Measurements from ENCODE around the gene AGO1. TPM values are rescaled to one million over a fixed set of nuclear protein-coding genes. Genes with fewer than 3 reads are reported as not detected.

Gene AGO1
- total and polyA plus RNA-seq, 2 experiments from 2014 or later, result 9.6 to 18.9 TPM

DNA sequence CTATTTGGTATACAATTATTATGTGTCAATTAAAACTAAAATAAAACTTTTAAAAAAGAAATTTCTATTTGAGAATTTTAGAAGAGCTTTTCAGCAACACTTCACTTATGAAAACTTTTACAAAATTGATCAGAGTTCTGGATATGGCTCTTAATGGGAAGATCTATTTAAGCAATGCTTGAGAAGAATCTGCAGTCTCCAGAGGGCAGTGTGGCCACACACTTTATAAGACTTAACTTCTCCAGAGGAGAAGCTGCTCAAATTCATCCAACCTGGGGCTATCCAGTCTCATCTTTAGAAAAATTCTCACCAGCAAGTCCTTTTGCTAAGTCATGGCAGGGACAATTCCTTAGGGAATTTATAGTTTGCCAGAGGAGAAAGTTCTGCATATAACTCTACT, 25.2 kb upstream of the AGO1 start:
- Histone ChIP-seq H3K4me1 (ENCODE audit: low read depth) (no peaks in the 10 kb centered on the region), H3K27me3 (no peaks in the 10 kb centered on the region), H3K36me3 (peaks cover 11% of the 10 kb centered on the region), H3K9me3 (ENCODE audit: low read depth) (no peaks in the 10 kb centered on the region), H3K27ac (no peak overlapping the region), H3K4me3 (no peak overlapping the region)
- peak; percentile 9 to 60 for DNase-seq (ENCODE audit: low read depth in 1 of 2, low spot score in 1 of 2)
- TF ChIP-seq, protein P1, sequence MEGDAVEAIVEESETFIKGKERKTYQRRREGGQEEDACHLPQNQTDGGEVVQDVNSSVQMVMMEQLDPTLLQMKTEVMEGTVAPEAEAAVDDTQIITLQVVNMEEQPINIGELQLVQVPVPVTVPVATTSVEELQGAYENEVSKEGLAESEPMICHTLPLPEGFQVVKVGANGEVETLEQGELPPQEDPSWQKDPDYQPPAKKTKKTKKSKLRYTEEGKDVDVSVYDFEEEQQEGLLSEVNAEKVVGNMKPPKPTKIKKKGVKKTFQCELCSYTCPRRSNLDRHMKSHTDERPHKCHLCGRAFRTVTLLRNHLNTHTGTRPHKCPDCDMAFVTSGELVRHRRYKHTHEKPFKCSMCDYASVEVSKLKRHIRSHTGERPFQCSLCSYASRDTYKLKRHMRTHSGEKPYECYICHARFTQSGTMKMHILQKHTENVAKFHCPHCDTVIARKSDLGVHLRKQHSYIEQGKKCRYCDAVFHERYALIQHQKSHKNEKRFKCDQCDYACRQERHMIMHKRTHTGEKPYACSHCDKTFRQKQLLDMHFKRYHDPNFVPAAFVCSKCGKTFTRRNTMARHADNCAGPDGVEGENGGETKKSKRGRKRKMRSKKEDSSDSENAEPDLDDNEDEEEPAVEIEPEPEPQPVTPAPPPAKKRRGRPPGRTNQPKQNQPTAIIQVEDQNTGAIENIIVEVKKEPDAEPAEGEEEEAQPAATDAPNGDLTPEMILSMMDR (IDR thresholded peaks at IDR 0.05; ENCODE audit: low read depth, low read length), result peak; percentile 31

DNA sequence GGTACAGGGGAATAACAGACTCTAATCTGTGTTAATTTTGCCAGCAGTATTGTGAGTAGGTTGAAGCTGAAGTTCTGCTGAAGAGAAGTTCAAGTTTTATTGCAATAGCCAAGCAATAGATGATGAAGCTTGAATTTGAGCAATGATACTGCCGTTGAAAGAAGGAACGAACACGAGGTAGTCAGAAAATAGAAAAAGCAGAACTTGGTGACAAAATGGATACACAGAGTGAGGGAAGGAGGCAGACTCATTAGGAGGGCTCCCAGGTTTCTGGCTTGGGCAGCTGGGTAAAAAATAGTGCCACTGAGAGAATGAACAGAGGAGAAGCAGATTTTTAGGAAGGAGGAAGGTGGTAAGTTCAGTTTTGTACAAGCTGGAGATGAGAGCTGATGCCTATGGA, 22.3 kb upstream of the AGO1 start:
- TF ChIP-seq, protein P1 (IDR thresholded peaks at IDR 0.05; ENCODE audit: low read depth, low read length), result no peak
- DNase-seq (ENCODE audit: low read depth in 1 of 2, low spot score in 1 of 2), result no peak

GRCh38 chr1:35863136-35863535, 19.9 kb upstream of the AGO1 start:
- TF ChIP-seq, protein P1 (IDR thresholded peaks at IDR 0.05; ENCODE audit: low read depth, low read length), result no peak
- H3K27ac ChIP-seq, result no peak overlapping the region
- no peak for DNase-seq (ENCODE audit: low read depth in 1 of 2, low spot score in 1 of 2)
- H3K9me3 ChIP-seq (ENCODE audit: low read depth), result no peaks in the 10 kb centered on the region
- H3K4me3 ChIP-seq, result no peak overlapping the region
- no peaks in the 10 kb centered on the region for H3K36me3 ChIP-seq
- H3K27me3 ChIP-seq, result no peaks in the 10 kb centered on the region
- H3K4me1 ChIP-seq (ENCODE audit: low read depth), result peaks cover 4% of the 10 kb centered on the region

More for the DNA sequence above, 22.3 kb upstream of the AGO1 start:
- peaks cover 4% of the 10 kb centered on the region for H3K4me1 ChIP-seq (ENCODE audit: low read depth)
- no peaks in the 10 kb centered on the region for H3K27me3 ChIP-seq
- H3K27ac ChIP-seq, result no peak overlapping the region
- H3K36me3 ChIP-seq, result no peaks in the 10 kb centered on the region
- H3K9me3 ChIP-seq (ENCODE audit: low read depth), result no peaks in the 10 kb centered on the region
- H3K4me3 ChIP-seq, result no peak overlapping the region

DNA sequence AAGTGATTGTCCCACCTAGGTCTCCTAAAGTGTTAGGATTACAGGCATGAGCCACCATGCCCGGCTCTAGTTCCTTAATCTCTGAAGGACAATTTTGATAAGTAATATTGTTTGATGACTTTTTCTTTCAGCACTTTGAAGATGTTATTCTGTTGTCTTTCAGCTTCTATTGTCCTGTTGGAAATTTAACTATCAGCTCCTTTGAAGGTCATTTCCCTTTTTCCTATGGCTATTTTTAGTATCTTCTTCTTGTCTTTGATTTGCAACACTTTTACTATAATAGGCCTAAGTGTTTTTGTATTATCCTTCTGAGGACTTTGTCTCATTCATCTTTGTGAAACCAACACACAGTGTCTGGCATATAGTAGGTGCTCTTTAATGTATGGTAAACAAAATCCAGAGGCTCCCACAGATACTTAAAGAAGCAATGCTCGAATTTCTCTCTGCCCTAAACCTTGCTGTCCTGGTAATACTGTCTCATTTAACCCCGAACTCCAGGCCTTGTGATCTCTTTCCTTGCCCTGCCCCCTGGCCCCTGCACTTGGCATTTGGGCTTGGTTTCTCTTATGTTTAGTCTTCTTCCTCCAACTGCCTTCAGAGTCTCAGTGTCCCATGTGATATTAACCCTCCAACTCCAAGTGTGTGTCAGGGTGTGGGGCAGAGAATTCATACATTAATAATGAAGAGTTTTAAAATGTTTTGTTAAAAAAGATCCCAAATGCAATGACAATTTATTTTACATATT, 19.0 kb upstream of the AGO1 start:
- DNase-seq (ENCODE audit: low read depth in 1 of 2, low spot score in 1 of 2), result no peak
- H3K9me3 ChIP-seq (ENCODE audit: low read depth), result no peaks in the 10 kb centered on the region
- no peak overlapping the region for H3K27ac ChIP-seq
- H3K36me3 ChIP-seq, result no peaks in the 10 kb centered on the region
- peaks cover 4% of the 10 kb centered on the region for H3K4me1 ChIP-seq (ENCODE audit: low read depth)
- H3K27me3 ChIP-seq, result no peaks in the 10 kb centered on the region
- TF ChIP-seq, protein P1 (IDR thresholded peaks at IDR 0.05; ENCODE audit: low read depth, low read length), result no peak
- no peak overlapping the region for H3K4me3 ChIP-seq

DNA sequence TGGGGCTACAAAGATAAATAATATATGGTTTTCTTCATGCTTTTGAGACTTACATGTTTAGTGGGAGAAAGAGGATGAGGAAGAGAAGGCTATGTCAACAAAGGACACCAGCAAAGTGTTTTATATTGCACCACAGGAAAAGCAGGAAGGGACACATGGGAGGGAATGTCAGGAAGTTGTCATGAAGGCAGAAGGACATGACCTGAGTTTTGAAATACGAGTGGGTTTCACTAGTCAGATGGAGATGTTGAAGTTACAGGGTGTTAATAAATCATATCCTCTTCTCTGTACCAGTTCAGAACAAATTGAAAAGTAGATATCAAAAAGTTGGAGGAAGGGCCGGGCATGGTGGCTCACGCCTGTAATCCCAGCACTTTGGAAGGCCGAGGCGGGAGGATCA, 18.2 kb upstream of the AGO1 start:
- DNase-seq (ENCODE audit: low read depth in 1 of 2, low spot score in 1 of 2), result no peak
- peaks cover 4% of the 10 kb centered on the region for H3K4me1 ChIP-seq (ENCODE audit: low read depth)
- H3K27me3 ChIP-seq, result no peaks in the 10 kb centered on the region
- no peaks in the 10 kb centered on the region for H3K36me3 ChIP-seq
- TF ChIP-seq, protein P1 (IDR thresholded peaks at IDR 0.05; ENCODE audit: low read depth, low read length), result no peak
- no peak overlapping the region for H3K4me3 ChIP-seq
- no peak overlapping the region for H3K27ac ChIP-seq
- H3K9me3 ChIP-seq (ENCODE audit: low read depth), result no peaks in the 10 kb centered on the region

Data from cardiac muscle cell (in vitro differentiated cells and primary cell).